Stomach (tissue), 9 donors: ENCODE data around the gene USP14. TPM values are rescaled to one million over a fixed set of nuclear protein-coding genes. Genes with fewer than 3 reads are reported as not detected.
"Not testable (repeated sequence)": the region's sequence is repeated elsewhere in the genome, so short reads cannot be mapped to it uniquely, and the experiment has no call there.

Experiments used
- DNase-seq, 2 donors: peaks; one replicate each; pipeline versions ENCODE4 v3.0.0 to v3.0.0-alpha.2; 2013 to 2019
- H3K27ac ChIP-seq, 5 donors: fragments of 200-600 bp in 4 of 5; sonication (generic) in 4 of 5; one replicate each; pipeline ENCODE4 v1.5.1; 2013 to 2019; ENCODE audit warnings: mild to moderate bottlenecking in 1 of 5, moderate library complexity in 1 of 5
- H3K27me3 ChIP-seq, 3 donors: fragments of 200-600 bp; sonication (generic); one replicate each; pipeline ENCODE4 v1.5.1; 2017 to 2019; ENCODE audit warnings: mixed run types in 1 of 3
- H3K36me3 ChIP-seq, 4 donors: fragments of 200-600 bp; sonication (generic); 1 replicate in 3 of 4; 2 replicates in 1 of 4; pipeline ENCODE4 v1.5.1; 2016 to 2019
- H3K4me1 ChIP-seq, 4 donors: fragments of 200-600 bp; sonication (generic); one replicate each; pipeline ENCODE4 v1.5.1; 2016 to 2019
- H3K4me3 ChIP-seq, 4 donors: fragments of 200-600 bp; sonication (generic) in 3 of 4; one replicate each; pipeline ENCODE4 v1.5.1; 2016 to 2019; ENCODE audit warnings: mild to moderate bottlenecking in 1 of 4
- H3K9me3 ChIP-seq, 4 donors: fragments of 200-600 bp; sonication (generic); one replicate each; pipeline ENCODE4 v1.5.1; 2016 to 2019
- EP300 ChIP-seq: sonication (generic); formaldehyde crosslinking; IDR thresholded peaks from one replicate; pipeline ENCODE4 v1.6.1; 2017; ENCODE audit warnings: antibody characterized with exemption
- POLR2A ChIP-seq, 4 donors: fragments of 450-650 bp; IDR thresholded peaks; one replicate each; pipeline ENCODE4 v1.6.1; 2016; ENCODE audit warnings: antibody characterized with exemption in 4 of 4, control low read depth in 2 of 4, mild to moderate bottlenecking in 1 of 4, moderate library complexity in 1 of 4
- POLR2AphosphoS5 ChIP-seq, 3 donors: sonication (generic); formaldehyde crosslinking; IDR thresholded peaks; one replicate each; pipeline ENCODE4 v1.6.1; 2016; ENCODE audit warnings: antibody characterized with exemption in 3 of 3
- WGBS, 5 donors: extraction: QIAGEN DNeasy Blood & Tissue Kit in 3 of 5; methylation state at CpG; one replicate each; pipeline versions ENCODE4 v1.1.5 to v1.1.7; 2013 to 2018; 5-methylcytosine and 5-hydroxymethylcytosine counted together
- intact Hi-C: fragments of 100-400 bp; cut with DNase I; formaldehyde crosslinking; loops from one replicate; pipeline ENCODE4 v1.15.1; 2023; ENCODE audit warnings: low total_unique reads
- polyA plus RNA-seq, 3 donors: library from polyadenylated mRNA; stranded (reverse); fragments of 200-250 nt; gene quantifications; one replicate each; pipeline ENCODE4 v1.2.3, GENCODE V29; 2013
- total RNA-seq, 5 donors: library from RNA; depleted of rRNA; stranded (reverse); fragments of >200 nt; gene quantifications; one replicate each; pipeline versions ENCODE4 v1.1.0 to v1.2.3, GENCODE V29; 2014 to 2016
- TF ChIP-seq, protein P1 (sequence below), 7 experiments: fragments of 450-650 bp in 4 of 7; fragments of 200-600 bp in 3 of 7; sonication (generic) in 3 of 7; IDR thresholded peaks; one replicate each; pipeline ENCODE4 v1.5.1; 2016 to 2019; ENCODE audit warnings: antibody characterized with exemption in 7 of 7, control low read depth in 2 of 7, mild to moderate bottlenecking in 1 of 7
- donor health status: healthy with polysubstance abuse.
- donor health status: Bipolar disorder and iron deficiency.
- donor health status: healthy.

USP14 gene
- total and polyA plus RNA-seq, 8 donors = 10.4 to 59.3 (median 16.2) TPM

DNA sequence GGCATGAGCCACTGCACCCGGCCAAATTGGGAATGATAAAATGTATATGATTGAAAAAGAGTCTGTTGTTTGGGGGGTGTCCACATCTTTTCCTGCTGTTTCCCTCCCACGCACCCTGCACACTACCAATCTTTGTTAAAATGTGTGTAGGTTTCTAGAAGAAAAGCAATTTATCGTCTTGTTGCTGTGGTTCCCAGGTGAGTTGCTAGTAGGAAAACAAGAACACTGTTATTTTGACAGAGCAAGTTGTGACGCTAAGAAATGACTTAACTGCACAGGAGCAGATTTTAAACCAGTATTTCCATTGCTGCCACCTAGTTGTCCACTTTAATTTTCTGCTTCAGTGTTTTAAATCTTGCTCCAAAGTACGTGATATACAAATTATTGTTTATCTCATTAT is 21.0 kb upstream of the USP14 start:
- WGBS, 5 donors = 69 to 81% (median 77%) methylated on average over 5 of the region's 5 CpGs
- intact Hi-C loops = no loop called here
- H3K4me3 ChIP-seq = no peak overlapping the region

DNA sequence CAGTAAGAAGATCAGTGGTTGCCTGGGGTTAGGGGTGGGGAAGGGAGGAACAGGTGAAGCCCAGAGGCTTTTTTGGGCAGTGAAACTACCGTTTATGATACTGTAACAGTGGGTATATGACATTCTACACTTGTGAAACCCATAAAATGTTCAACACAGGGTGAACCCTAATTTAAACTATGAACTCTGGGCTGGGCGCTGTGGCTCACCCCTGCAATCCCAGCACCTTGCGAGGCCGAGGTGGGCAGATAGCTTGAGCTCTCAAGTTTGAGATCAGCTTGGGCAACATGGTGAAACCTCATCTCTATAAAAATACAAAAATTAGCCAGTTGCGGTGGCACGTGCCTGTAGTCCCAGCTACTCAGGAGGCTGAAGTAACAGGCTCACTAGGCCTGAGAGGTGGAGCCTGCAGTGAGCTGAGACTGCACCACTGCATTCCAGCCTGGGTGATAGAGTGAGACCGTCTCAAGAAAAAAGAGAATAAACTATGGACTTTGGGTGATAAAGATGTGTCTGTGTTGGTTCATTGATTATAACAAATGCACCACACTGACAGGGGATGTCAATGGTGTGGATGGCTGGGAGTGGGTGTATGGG is 17.6 kb upstream of the USP14 start:
- no peaks in the 10 kb centered on the region for H3K9me3 ChIP-seq
- peaks cover 0 to 15% (median 0%) of the 10 kb centered on the region in 3 donors for H3K27me3 ChIP-seq
- no peak for DNase-seq
- WGBS, 5 donors = 80 to 87% (median 84%) methylated on average over 7 of the region's 7 CpGs
- TF ChIP-seq POLR2A (IDR thresholded peaks at IDR 0.05) (no peak), EP300 (no peak), POLR2AphosphoS5 (IDR thresholded peaks at IDR 0.05) (no peak)
- TF ChIP-seq, protein P1, sequence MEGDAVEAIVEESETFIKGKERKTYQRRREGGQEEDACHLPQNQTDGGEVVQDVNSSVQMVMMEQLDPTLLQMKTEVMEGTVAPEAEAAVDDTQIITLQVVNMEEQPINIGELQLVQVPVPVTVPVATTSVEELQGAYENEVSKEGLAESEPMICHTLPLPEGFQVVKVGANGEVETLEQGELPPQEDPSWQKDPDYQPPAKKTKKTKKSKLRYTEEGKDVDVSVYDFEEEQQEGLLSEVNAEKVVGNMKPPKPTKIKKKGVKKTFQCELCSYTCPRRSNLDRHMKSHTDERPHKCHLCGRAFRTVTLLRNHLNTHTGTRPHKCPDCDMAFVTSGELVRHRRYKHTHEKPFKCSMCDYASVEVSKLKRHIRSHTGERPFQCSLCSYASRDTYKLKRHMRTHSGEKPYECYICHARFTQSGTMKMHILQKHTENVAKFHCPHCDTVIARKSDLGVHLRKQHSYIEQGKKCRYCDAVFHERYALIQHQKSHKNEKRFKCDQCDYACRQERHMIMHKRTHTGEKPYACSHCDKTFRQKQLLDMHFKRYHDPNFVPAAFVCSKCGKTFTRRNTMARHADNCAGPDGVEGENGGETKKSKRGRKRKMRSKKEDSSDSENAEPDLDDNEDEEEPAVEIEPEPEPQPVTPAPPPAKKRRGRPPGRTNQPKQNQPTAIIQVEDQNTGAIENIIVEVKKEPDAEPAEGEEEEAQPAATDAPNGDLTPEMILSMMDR (IDR thresholded peaks at IDR 0.05) = no peak
- H3K4me3 ChIP-seq = no peak overlapping the region
- intact Hi-C loops = no loop called here
- no peaks in the 10 kb centered on the region for H3K4me1 ChIP-seq
- no peaks in the 10 kb centered on the region for H3K36me3 ChIP-seq
- H3K27ac ChIP-seq = no peak overlapping the region

More for the DNA sequence above, 21.0 kb upstream of the USP14 start:
- Histone ChIP-seq H3K36me3 (no peaks in the 10 kb centered on the region), H3K4me1 (no peaks in the 10 kb centered on the region), H3K27me3 (no peaks in the 10 kb centered on the region), H3K27ac (no peak overlapping the region), H3K9me3 (no peaks in the 10 kb centered on the region)
- TF ChIP-seq POLR2A (IDR thresholded peaks at IDR 0.05) (no peak), POLR2AphosphoS5 (IDR thresholded peaks at IDR 0.05) (no peak), EP300 (no peak)
- TF ChIP-seq, protein P1 (IDR thresholded peaks at IDR 0.05) = no peak
- DNase-seq = no peak

DNA sequence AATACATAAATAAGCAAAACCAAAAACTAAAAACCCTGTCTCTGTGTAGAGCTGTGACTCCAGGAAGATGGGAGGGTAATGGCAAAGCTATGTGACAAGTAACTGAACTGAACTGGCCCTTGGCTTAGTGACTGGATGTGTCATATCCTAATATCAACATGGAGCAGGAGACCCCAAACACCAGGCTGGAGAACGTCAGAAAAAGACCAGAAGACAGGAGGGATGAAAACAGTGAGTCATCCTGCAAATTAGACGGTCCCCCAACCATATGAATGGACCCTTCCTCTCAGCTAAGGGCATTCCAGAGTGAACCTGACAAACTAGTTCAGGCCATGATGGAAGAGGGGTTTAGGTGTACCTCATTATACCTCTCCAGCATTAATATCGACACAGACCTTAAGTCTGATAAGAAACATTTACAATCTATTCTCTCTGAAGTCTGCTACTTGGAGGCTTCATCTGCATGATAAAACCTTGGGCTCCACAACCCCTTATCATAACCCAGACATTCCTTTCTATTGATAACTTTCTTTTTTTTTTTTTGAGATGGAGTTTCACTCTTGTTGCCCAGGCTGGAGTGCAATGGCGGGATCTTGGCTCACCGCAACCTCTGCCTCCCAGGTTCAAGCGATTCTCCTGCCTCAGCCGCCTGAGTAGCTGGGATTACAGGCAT is 15.6 kb upstream of the USP14 start:
- H3K9me3 ChIP-seq, H3K4me3 ChIP-seq, DNase-seq, intact Hi-C loops, H3K27ac ChIP-seq, H3K4me1 ChIP-seq, H3K36me3 ChIP-seq: not testable (repeated sequence)
- WGBS, 5 donors = 72 to 82% (median 76%) methylated on average over 7 of the region's 7 CpGs
- peaks cover 0 to 15% (median 0%) of the 10 kb centered on the region in 3 donors for H3K27me3 ChIP-seq

DNA sequence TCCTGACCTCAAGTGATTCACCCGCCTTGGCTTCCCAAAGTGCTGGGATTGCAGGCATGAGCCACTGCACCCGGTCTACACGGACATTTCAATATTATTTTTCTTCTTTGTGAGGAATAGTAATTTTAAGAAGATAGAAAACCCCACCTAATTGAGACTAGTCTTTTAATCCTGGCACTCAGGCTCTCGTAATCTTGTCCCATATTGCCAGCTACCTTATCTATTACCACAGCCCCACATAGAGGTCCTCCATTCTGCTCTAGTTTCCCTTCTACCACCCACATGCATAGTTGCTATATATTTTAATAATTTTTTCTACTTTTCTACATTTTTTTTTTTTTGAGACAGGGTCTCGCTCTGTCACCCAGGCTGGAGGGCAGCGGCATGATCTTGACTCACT is 9.5 kb upstream of the USP14 start:
- no peak for DNase-seq
- H3K4me1 ChIP-seq = no peaks in the 10 kb centered on the region
- WGBS, 5 donors = 73 to 88% (median 85%) methylated on average over 6 of the region's 6 CpGs
- peaks cover 0 to 24% (median 0%) of the 10 kb centered on the region in 3 donors for H3K27me3 ChIP-seq
- H3K9me3 ChIP-seq = no peaks in the 10 kb centered on the region
- no peak overlapping the region for H3K27ac ChIP-seq
- H3K36me3 ChIP-seq = no peaks in the 10 kb centered on the region
- intact Hi-C loops = no loop called here
- H3K4me3 ChIP-seq = no peak overlapping the region
- TF ChIP-seq POLR2A (IDR thresholded peaks at IDR 0.05) (no peak), POLR2AphosphoS5 (IDR thresholded peaks at IDR 0.05) (no peak), EP300 (no peak)
- TF ChIP-seq, protein P1 (IDR thresholded peaks at IDR 0.05) = no peak

DNA sequence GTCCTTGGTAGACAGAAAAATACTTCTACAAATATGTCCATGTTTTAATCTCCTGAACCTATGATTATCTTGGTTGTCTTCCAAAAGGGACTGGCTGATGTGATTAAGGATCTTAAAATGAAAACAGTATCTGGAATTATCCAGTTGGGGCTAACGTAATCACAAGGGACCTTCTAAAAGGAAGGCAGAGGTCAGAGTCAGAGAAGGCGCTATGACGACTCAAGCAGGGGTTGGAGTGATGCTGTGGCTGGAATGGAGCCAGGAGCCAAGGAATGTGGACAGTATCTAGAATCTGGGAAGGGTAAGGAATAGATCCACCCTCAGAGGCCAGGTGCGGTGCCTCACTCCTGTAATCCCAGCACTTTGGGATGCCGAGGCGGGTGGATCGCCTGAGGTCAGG is 4.2 kb upstream of the USP14 start:
- Histone ChIP-seq H3K4me1 (peaks cover under 1 to 4% (median 2%) of the 10 kb centered on the region in 4 donors), H3K9me3 (no peaks in the 10 kb centered on the region), H3K4me3 (no peak overlapping the region), H3K27ac (no peak overlapping the region), H3K36me3 (no peaks in the 10 kb centered on the region), H3K27me3 (peaks cover 0 to 16% (median 0%) of the 10 kb centered on the region in 3 donors)
- DNase-seq = no peak
- 66 to 82% (median 67%) methylated on average over 7 of the region's 7 CpGs for WGBS, 5 donors
- TF ChIP-seq, protein P1 (IDR thresholded peaks at IDR 0.05) = no peak
- no peak for TF ChIP-seq EP300
- no peak for TF ChIP-seq POLR2A (IDR thresholded peaks at IDR 0.05)
- no peak for TF ChIP-seq POLR2AphosphoS5 (IDR thresholded peaks at IDR 0.05)
- intact Hi-C loops = no loop called here
